Activated gamma-delta T cell treated with Interleukin-2 at 50 U/mL for 16 hours (primary cell): ENCODE results near the gene SGF29.
"Not testable (repeated sequence)": the region's sequence is repeated elsewhere in the genome, so short reads cannot be mapped to it uniquely, and the experiment has no call there.

Experiments
- DNase-seq: peaks from one replicate; pipeline ENCODE4 v3.0.0-alpha.2; 2020

The SGF29 gene

GRCh38 chr16:28569021-28569420, 15.3 kb downstream of the SGF29 start:
- DNase-seq, result no peak

GRCh38 chr16:28569968-28570752, 16.4 kb downstream of the SGF29 start:
- DNase-seq, result no peak

- DNase-seq, result no peak
Measured at GRCh38 chr16:28572696-28573510, 19.2 kb downstream of the SGF29 start.

GRCh38 chr16:28573738-28574718, 20.3 kb downstream of the SGF29 start:
- DNase-seq, result no peak

GRCh38 chr16:28574925-28575324, 21.2 kb downstream of the SGF29 start:
- no peak for DNase-seq

- no peak for DNase-seq
Measured at GRCh38 chr16:28575446-28576109, 21.9 kb downstream of the SGF29 start.

GRCh38 chr16:28580726-28581315, 27.1 kb downstream of the SGF29 start:
- DNase-seq, result no peak

GRCh38 chr16:28585674-28586073, 32.0 kb downstream of the SGF29 start:
- no peak for DNase-seq

- no peak for DNase-seq
Measured at GRCh38 chr16:28586466-28586865, 32.7 kb downstream of the SGF29 start.

- DNase-seq, result no peak
Measured at GRCh38 chr16:28587386-28587785, 33.7 kb downstream of the SGF29 start.

- DNase-seq, result no peak
Measured at GRCh38 chr16:28589069-28589468, 35.3 kb downstream of the SGF29 start.

GRCh38 chr16:28589930-28590329, 36.2 kb downstream of the SGF29 start:
- no peak for DNase-seq

- DNase-seq, result no peak
Measured at GRCh38 chr16:28590384-28591340, 36.9 kb downstream of the SGF29 start.

- DNase-seq, result no peak
Measured at GRCh38 chr16:28591355-28591754, 37.6 kb downstream of the SGF29 start.

GRCh38 chr16:28592511-28592910, 38.8 kb downstream of the SGF29 start:
- no peak for DNase-seq

- DNase-seq, result no peak
Measured at GRCh38 chr16:28592979-28593553, 39.3 kb downstream of the SGF29 start.

- not testable (repeated sequence) for DNase-seq
Measured at GRCh38 chr16:28595451-28595850, 41.7 kb downstream of the SGF29 start.

- no peak for DNase-seq
Measured at GRCh38 chr16:28596115-28596630, 42.5 kb downstream of the SGF29 start.

GRCh38 chr16:28596840-28597691, 43.3 kb downstream of the SGF29 start, which contains the start of gene SULT1A2:
SULT1A2 (minus strand) TSS chr16:28597050; CDS start chr16:28595930, 1,120 bp downstream.
- no peak for DNase-seq
